ENCODE data around the gene KRT84. TPM values are rescaled to one million over a fixed set of nuclear protein-coding genes. Genes with fewer than 3 reads are reported as not detected.

Gene KRT84
- polyA plus RNA-seq, 1 experiment: not detected

DNA sequence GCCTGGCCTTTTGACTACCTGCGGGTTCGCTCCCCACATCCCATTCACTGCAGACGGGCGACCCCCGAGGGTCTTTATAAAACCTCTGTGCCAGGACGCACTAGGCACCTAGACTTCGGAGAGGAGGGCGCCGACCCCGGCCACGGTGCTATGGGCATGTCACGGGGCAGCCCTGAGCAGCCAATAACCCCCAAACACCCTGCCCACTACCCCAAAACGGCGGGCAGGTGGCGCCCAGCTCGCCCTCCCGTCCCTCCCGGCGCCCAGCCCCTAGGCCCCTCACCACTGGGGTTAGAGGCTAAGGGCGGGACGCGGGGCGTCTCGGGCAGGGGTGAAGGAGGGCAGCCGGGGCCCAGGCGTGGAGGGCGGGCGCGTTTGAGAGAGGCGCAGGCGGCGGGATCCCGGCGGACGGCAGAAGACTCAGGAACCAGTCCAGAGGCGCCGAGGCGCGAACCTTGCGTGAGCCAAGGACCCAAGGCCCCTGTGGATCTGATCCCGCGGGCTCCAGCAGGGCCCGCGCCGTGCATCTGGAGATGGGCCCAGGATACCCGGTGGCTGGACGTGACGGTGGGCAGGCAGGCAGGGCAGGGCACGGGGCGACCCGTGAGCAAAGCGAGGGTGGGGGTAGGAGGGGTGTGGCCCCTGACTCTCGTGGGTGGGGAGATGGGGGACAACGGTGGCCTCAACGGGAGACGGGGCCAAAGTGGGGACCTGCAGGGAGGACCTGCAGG is 29.3 kb downstream of the KRT84 start:
- H3K27me3 ChIP-seq (ENCODE audit: control insufficient read depth, insufficient read depth, low read length): peaks cover 25% of the 10 kb centered on the region
- no peaks in the 10 kb centered on the region for H3K9me3 ChIP-seq (ENCODE audit: control insufficient read depth, insufficient read depth, low read length)
- CTCF ChIA-PET: interaction anchor here (1.3 to 1.7 kb wide), 2 partner anchors 16 to 18 kb away, joined by 5 read pairs; no protein-coding TSS in a partner anchor
- TF ChIP-seq, protein P1, sequence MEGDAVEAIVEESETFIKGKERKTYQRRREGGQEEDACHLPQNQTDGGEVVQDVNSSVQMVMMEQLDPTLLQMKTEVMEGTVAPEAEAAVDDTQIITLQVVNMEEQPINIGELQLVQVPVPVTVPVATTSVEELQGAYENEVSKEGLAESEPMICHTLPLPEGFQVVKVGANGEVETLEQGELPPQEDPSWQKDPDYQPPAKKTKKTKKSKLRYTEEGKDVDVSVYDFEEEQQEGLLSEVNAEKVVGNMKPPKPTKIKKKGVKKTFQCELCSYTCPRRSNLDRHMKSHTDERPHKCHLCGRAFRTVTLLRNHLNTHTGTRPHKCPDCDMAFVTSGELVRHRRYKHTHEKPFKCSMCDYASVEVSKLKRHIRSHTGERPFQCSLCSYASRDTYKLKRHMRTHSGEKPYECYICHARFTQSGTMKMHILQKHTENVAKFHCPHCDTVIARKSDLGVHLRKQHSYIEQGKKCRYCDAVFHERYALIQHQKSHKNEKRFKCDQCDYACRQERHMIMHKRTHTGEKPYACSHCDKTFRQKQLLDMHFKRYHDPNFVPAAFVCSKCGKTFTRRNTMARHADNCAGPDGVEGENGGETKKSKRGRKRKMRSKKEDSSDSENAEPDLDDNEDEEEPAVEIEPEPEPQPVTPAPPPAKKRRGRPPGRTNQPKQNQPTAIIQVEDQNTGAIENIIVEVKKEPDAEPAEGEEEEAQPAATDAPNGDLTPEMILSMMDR (IDR thresholded peaks at IDR 0.05; ENCODE audit: low read depth, low read length): no peak
- POLR2A ChIA-PET: no interaction called here
- no peak overlapping the region for H3K4me3 ChIP-seq (ENCODE audit: low read depth, low read length)
- DNase-seq (ENCODE audit: low read depth, low spot score): no peak
- H3K27ac ChIP-seq (ENCODE audit: low read depth, low read length): no peak overlapping the region

DNA sequence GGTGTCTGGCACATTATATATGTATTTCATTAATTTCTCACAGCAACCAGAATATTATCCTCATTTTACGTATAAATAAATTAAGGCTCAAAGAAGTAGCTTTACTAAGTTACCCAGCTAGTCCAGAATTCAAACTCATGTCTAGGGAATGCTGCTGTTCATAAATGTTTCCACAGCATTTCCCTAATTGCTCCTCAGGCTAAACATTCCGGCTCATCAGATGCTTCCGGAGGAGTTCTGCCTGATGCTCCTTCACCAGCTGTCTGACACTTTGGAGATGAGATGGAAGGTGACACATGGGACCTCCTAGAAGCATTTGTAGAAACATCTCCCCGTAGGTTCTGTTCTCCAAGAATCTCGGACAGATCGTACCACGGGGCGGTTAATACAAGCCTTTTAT is 30.3 kb downstream of the KRT84 start:
- peaks cover 22% of the 10 kb centered on the region for H3K27me3 ChIP-seq (ENCODE audit: control insufficient read depth, insufficient read depth, low read length)
- POLR2A ChIA-PET: no interaction called here
- H3K4me3 ChIP-seq (ENCODE audit: low read depth, low read length): no peak overlapping the region
- TF ChIP-seq, protein P1 (IDR thresholded peaks at IDR 0.05; ENCODE audit: low read depth, low read length): no peak
- no peak overlapping the region for H3K27ac ChIP-seq (ENCODE audit: low read depth, low read length)
- H3K9me3 ChIP-seq (ENCODE audit: control insufficient read depth, insufficient read depth, low read length): no peaks in the 10 kb centered on the region
- CTCF ChIA-PET: interaction anchor here (1.3 to 1.7 kb wide), 2 partner anchors 17 to 19 kb away, joined by 5 read pairs; no protein-coding TSS in a partner anchor
- DNase-seq (ENCODE audit: low read depth, low spot score): no peak

- H3K9me3 ChIP-seq (ENCODE audit: control insufficient read depth, insufficient read depth, low read length): no peaks in the 10 kb centered on the region; the same call in 1 of the 2 replicates
- POLR2A ChIA-PET: no interaction called here
- TF ChIP-seq, protein P1 (IDR thresholded peaks at IDR 0.05; ENCODE audit: low read depth, low read length): no peak
- no peak overlapping the region for H3K27ac ChIP-seq (ENCODE audit: low read depth, low read length)
- no peak overlapping the region for H3K4me3 ChIP-seq (ENCODE audit: low read depth, low read length)
- CTCF ChIA-PET: interaction anchor here (1.7 to 2.2 kb wide), 2 partner anchors 18 to 20 kb away, joined by 5 to 6 read pairs; no protein-coding TSS in a partner anchor
- H3K27me3 ChIP-seq (ENCODE audit: control insufficient read depth, insufficient read depth, low read length): peaks cover 26% of the 10 kb centered on the region
- no peak for DNase-seq (ENCODE audit: low read depth, low spot score)
Measured at GRCh38 chr12:52354200-52354599, 31.3 kb downstream of the KRT84 start.

DNA sequence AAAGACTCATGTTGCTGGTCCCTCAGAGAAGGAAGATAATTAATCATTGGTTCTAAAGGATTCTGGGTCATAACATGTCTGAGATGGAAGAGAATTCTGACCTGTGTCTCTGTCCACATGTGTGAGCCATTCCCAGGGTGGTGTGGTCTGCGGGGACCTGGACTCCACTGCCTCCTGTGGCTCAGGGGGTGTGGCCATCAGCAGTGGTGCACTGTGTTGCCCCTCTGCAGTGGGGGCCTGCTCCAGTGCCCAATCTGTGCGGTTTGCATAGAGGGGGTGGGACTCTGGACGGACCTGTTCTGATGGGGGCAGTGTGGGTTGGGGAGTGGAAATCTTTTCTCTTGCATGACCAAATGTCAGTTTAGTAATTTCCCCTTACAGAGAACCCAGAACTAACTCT is 31.7 kb downstream of the KRT84 start:
- CTCF ChIA-PET: interaction anchor here (2.2 kb wide), 1 partner anchor 18 kb away, joined by 6 read pairs; no protein-coding TSS in a partner anchor
- peaks cover 23% of the 10 kb centered on the region for H3K27me3 ChIP-seq (ENCODE audit: control insufficient read depth, insufficient read depth, low read length)
- no peak overlapping the region for H3K27ac ChIP-seq (ENCODE audit: low read depth, low read length)
- POLR2A ChIA-PET: interaction anchor here (0.6 kb wide), 1 partner anchor 61 kb away, joined by 9 read pairs; no protein-coding TSS in a partner anchor
- TF ChIP-seq, protein P1 (IDR thresholded peaks at IDR 0.05; ENCODE audit: low read depth, low read length): no peak
- no peaks in the 10 kb centered on the region; the same call in 1 of the 2 replicates for H3K9me3 ChIP-seq (ENCODE audit: control insufficient read depth, insufficient read depth, low read length)
- no peak overlapping the region for H3K4me3 ChIP-seq (ENCODE audit: low read depth, low read length)
- DNase-seq (ENCODE audit: low read depth, low spot score): no peak

GRCh38 chr12:52352951-52353350 is 32.5 kb downstream of the KRT84 start:
- DNase-seq (ENCODE audit: low read depth, low spot score): no peak
- H3K4me3 ChIP-seq (ENCODE audit: low read depth, low read length): no peak overlapping the region
- no peaks in the 10 kb centered on the region; the same call in 1 of the 2 replicates for H3K9me3 ChIP-seq (ENCODE audit: control insufficient read depth, insufficient read depth, low read length)
- peaks cover 23% of the 10 kb centered on the region for H3K27me3 ChIP-seq (ENCODE audit: control insufficient read depth, insufficient read depth, low read length)
- TF ChIP-seq, protein P1 (IDR thresholded peaks at IDR 0.05; ENCODE audit: low read depth, low read length): no peak
- POLR2A ChIA-PET: interaction anchor here (0.6 kb wide), 1 partner anchor 62 kb away, joined by 9 read pairs; no protein-coding TSS in a partner anchor
- CTCF ChIA-PET: interaction anchor here (0.6 to 2.2 kb wide), 3 partner anchors 17 to 26 kb away, joined by 6 to 7 read pairs (median 6); no protein-coding TSS in a partner anchor
- H3K27ac ChIP-seq (ENCODE audit: low read depth, low read length): no peak overlapping the region

All from AG04450 (cell line).